Mesenchymal stem cell (in vitro differentiated cells and primary cell): ENCODE results near the gene AMACR.

ENCODE experiments used
- DNase-seq: peaks from one replicate; pipeline ENCODE4 v3.0.0-alpha.2; 2013
- H2AFZ ChIP-seq: one replicate; pipeline ENCODE4 v1.6.1; 2013; ENCODE audit warnings: low read depth, mild to moderate bottlenecking, control low read depth, inconsistent platforms, low read length, moderate library complexity
- H2AK5ac ChIP-seq: 2 replicates; pipeline ENCODE4 v1.6.1; 2013; ENCODE audit warnings: low read length, moderate library complexity, mild to moderate bottlenecking, inconsistent platforms; ENCODE audit not compliant: severe bottlenecking
- H2BK120ac ChIP-seq: one replicate; pipeline ENCODE4 v1.6.1; 2013; ENCODE audit warnings: low read depth, mild to moderate bottlenecking, inconsistent platforms, low read length, moderate library complexity
- H2BK12ac ChIP-seq, 2 experiments: one replicate each; pipeline ENCODE4 v1.6.1; 2013; ENCODE audit warnings: inconsistent platforms in 2 of 2, low read length in 2 of 2, mild to moderate bottlenecking in 2 of 2, moderate library complexity in 2 of 2, control low read depth in 1 of 2
- H2BK15ac ChIP-seq: one replicate; pipeline ENCODE4 v1.6.1; 2013; ENCODE audit warnings: mild to moderate bottlenecking, low read depth, inconsistent platforms; ENCODE audit not compliant: poor library complexity, severe bottlenecking
- H2BK5ac ChIP-seq: 2 replicates; pipeline ENCODE4 v1.6.1; 2013; ENCODE audit warnings: low read depth, mild to moderate bottlenecking, low read length, control low read depth, inconsistent platforms; ENCODE audit not compliant: poor library complexity, severe bottlenecking
- H3K14ac ChIP-seq, 2 experiments: one replicate each; pipeline ENCODE4 v1.6.1; 2013; ENCODE audit warnings: inconsistent platforms in 2 of 2, low read length in 2 of 2, control low read depth in 1 of 2, mild to moderate bottlenecking in 1 of 2, moderate library complexity in 1 of 2
- H3K18ac ChIP-seq, 2 experiments: one replicate each; pipeline ENCODE4 v1.6.1; 2013; ENCODE audit warnings: inconsistent platforms in 2 of 2, low read length in 2 of 2, control low read depth in 1 of 2, low read depth in 1 of 2, mild to moderate bottlenecking in 1 of 2
- H3K23ac ChIP-seq, 2 experiments: one replicate each; pipeline ENCODE4 v1.6.1; 2013; ENCODE audit warnings: inconsistent platforms in 2 of 2, low read length in 2 of 2, mild to moderate bottlenecking in 2 of 2, moderate library complexity in 2 of 2, control low read depth in 1 of 2
- H3K27ac ChIP-seq: 2 replicates; pipeline ENCODE4 v1.5.1; 2013; ENCODE audit warnings: mild to moderate bottlenecking, moderate library complexity, low read length, control low read depth, inconsistent platforms; ENCODE audit not compliant: poor library complexity, severe bottlenecking
- H3K27me3 ChIP-seq, 2 experiments: 2 replicates each; pipeline versions ENCODE4 v1.6.1 to v1.7.0; 2013; ENCODE audit warnings: low read length in 2 of 2, mild to moderate bottlenecking in 2 of 2, moderate library complexity in 2 of 2, control low read depth in 1 of 2, inconsistent platforms in 1 of 2; ENCODE audit not compliant: control insufficient read depth in 1 of 2, insufficient read depth in 1 of 2
- H3K36me3 ChIP-seq, 2 experiments: 2 replicates each; pipeline versions ENCODE4 v1.6.1 to v1.7.0; 2013; ENCODE audit warnings: low read length in 2 of 2, control low read depth in 1 of 2, inconsistent platforms in 1 of 2, low read depth in 1 of 2, mild to moderate bottlenecking in 1 of 2; ENCODE audit not compliant: insufficient read depth in 2 of 2, control insufficient read depth in 1 of 2
- H3K4ac ChIP-seq, 2 experiments: one replicate each; pipeline ENCODE4 v1.6.1; 2013; ENCODE audit warnings: inconsistent platforms in 2 of 2, low read length in 2 of 2, mild to moderate bottlenecking in 2 of 2, moderate library complexity in 2 of 2, control low read depth in 1 of 2, low read depth in 1 of 2
- H3K4me1 ChIP-seq: 2 replicates; pipeline ENCODE4 v1.6.1; 2013; ENCODE audit warnings: low read depth, low read length, control low read depth; ENCODE audit not compliant: control insufficient read depth, insufficient read depth
- H3K4me2 ChIP-seq: 2 replicates; pipeline ENCODE4 v1.6.1; 2013; ENCODE audit warnings: low read length, mild to moderate bottlenecking, inconsistent platforms; ENCODE audit not compliant: poor library complexity, severe bottlenecking
- H3K4me3 ChIP-seq, 2 experiments: 2 replicates each; pipeline versions ENCODE4 v1.5.1 to v1.7.0; 2013; ENCODE audit warnings: low read length in 2 of 2, mild to moderate bottlenecking in 2 of 2, control low read depth in 1 of 2, low read depth in 1 of 2; ENCODE audit not compliant: insufficient read depth in 1 of 2
- H3K79me1 ChIP-seq: replicated peaks from 2 replicates; pipeline ENCODE4 v1.6.1; 2013; ENCODE audit warnings: mild to moderate bottlenecking, control low read depth, low read length, inconsistent platforms; ENCODE audit not compliant: poor library complexity, severe bottlenecking
- H3K9ac ChIP-seq: 2 replicates; pipeline ENCODE4 v1.7.0; 2013; ENCODE audit warnings: mild to moderate bottlenecking, low read length, moderate library complexity
- H3K9me3 ChIP-seq: 2 replicates; pipeline ENCODE4 v1.7.0; 2013; ENCODE audit warnings: mild to moderate bottlenecking, low read length; ENCODE audit not compliant: control insufficient read depth
- H4K8ac ChIP-seq: one replicate; pipeline ENCODE4 v1.6.1; 2013; ENCODE audit warnings: inconsistent platforms, mild to moderate bottlenecking, low read length, moderate library complexity
- H4K91ac ChIP-seq: one replicate; pipeline ENCODE4 v1.6.1; 2013; ENCODE audit warnings: mild to moderate bottlenecking, low read length, inconsistent platforms
- WGBS: methylation state at CpG from one replicate; pipeline ENCODE4 v1.1.7; 2013; ENCODE audit warnings: mixed read lengths; 5-methylcytosine and 5-hydroxymethylcytosine counted together

The AMACR gene

GRCh38 chr5:33938881-33939280 is 69.0 kb downstream of the AMACR start:
- Histone ChIP-seq H3K27me3 (peaks cover 41 to 60% of the 10 kb centered on the region in 2 experiments), H2BK120ac (no peak overlapping the region), H3K4me3 (no peak overlapping the region), H3K9me3 (no peaks in the 10 kb centered on the region), H3K23ac (no peak overlapping the region), H4K91ac (no peak overlapping the region), H3K14ac (no peak overlapping the region), H3K4ac (no peak overlapping the region), H3K27ac (no peak overlapping the region), H3K36me3 (no peaks in the 10 kb centered on the region), H3K4me2 (no peak overlapping the region), H3K18ac (no peak overlapping the region), H2BK15ac (no peak overlapping the region), H2BK12ac (no peak overlapping the region), H3K4me1 (peaks cover 8% of the 10 kb centered on the region), H2AK5ac (no peak overlapping the region), H2BK5ac (no peak overlapping the region), H3K79me1 (no peaks in the 10 kb centered on the region), H2AFZ (no peak overlapping the region), H4K8ac (no peak overlapping the region), H3K9ac (no peak overlapping the region)
- 92% methylated on average over 15 of the region's 15 CpGs for WGBS
- no peak for DNase-seq

DNA sequence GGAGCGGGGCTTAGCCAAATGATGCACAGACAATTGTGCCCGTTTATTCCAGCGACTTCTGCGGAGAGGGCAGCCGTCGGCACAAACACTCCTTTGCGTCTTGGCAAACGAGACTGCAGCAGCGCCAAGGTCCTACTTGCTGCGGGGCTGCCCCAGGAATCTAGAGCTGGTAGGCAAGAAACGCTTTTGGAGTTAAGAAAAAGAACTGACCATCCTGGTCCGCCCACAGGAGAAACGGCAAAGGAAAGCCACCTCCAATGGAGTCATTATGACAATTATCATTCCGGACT is 69.4 kb downstream of the AMACR start:
- Histone ChIP-seq H3K4me3 (no peak overlapping the region), H3K18ac (no peak overlapping the region), H3K27me3 (peaks cover 40 to 60% of the 10 kb centered on the region in 2 experiments), H2BK12ac (no peak overlapping the region), H3K27ac (no peak overlapping the region), H3K4ac (no peak overlapping the region), H2BK15ac (no peak overlapping the region), H3K23ac (no peak overlapping the region), H4K91ac (no peak overlapping the region), H2BK5ac (no peak overlapping the region), H4K8ac (no peak overlapping the region), H3K9ac (no peak overlapping the region), H2BK120ac (no peak overlapping the region), H3K79me1 (no peaks in the 10 kb centered on the region), H3K9me3 (no peaks in the 10 kb centered on the region), H2AFZ (no peak overlapping the region), H3K14ac (no peak overlapping the region), H2AK5ac (no peak overlapping the region), H3K4me1 (peaks cover 8% of the 10 kb centered on the region), H3K4me2 (no peak overlapping the region), H3K36me3 (no peaks in the 10 kb centered on the region)
- 92% methylated on average over 14 of the region's 14 CpGs for WGBS
- no peak for DNase-seq

- Histone ChIP-seq H3K4me3 (no peak overlapping the region), H4K8ac (no peak overlapping the region), H2BK15ac (no peak overlapping the region), H3K27ac (no peak overlapping the region), H3K36me3 (no peaks in the 10 kb centered on the region), H3K18ac (no peak overlapping the region), H3K4me2 (no peak overlapping the region), H3K4ac (no peak overlapping the region), H3K9me3 (no peaks in the 10 kb centered on the region), H2BK12ac (no peak overlapping the region), H2AK5ac (no peak overlapping the region), H4K91ac (no peak overlapping the region), H2BK5ac (no peak overlapping the region), H2BK120ac (no peak overlapping the region), H3K14ac (peak overlapping the region in 1 of 2 experiments; percentile 6), H3K23ac (no peak overlapping the region), H3K27me3 (peaks cover 35 to 60% of the 10 kb centered on the region in 2 experiments), H2AFZ (no peak overlapping the region), H3K9ac (no peak overlapping the region), H3K79me1 (no peaks in the 10 kb centered on the region), H3K4me1 (peaks cover 8% of the 10 kb centered on the region)
- no peak for DNase-seq
- WGBS = 93% methylated on average over 54 of the region's 54 CpGs
Observed at GRCh38 chr5:33937707-33938506, 69.9 kb downstream of the AMACR start.

GRCh38 chr5:33937017-33937706 is 70.7 kb downstream of the AMACR start:
- no peaks in the 10 kb centered on the region for H3K79me1 ChIP-seq
- peaks cover 27 to 53% of the 10 kb centered on the region in 2 experiments for H3K27me3 ChIP-seq
- H3K4me3 ChIP-seq = peak overlapping the region in 1 of 2 experiments; percentile 85
- H3K4me1 ChIP-seq = peaks cover 8% of the 10 kb centered on the region
- no peak for DNase-seq
- no peaks in the 10 kb centered on the region for H3K9me3 ChIP-seq
- H4K8ac ChIP-seq = no peak overlapping the region
- H3K4ac ChIP-seq = no peak overlapping the region
- H3K14ac ChIP-seq = no peak overlapping the region
- no peak overlapping the region for H2BK15ac ChIP-seq
- no peak overlapping the region for H4K91ac ChIP-seq
- H2AFZ ChIP-seq = no peak overlapping the region
- no peak overlapping the region for H3K23ac ChIP-seq
- H3K36me3 ChIP-seq = no peaks in the 10 kb centered on the region
- no peak overlapping the region for H2AK5ac ChIP-seq
- H2BK5ac ChIP-seq = no peak overlapping the region
- no peak overlapping the region for H2BK120ac ChIP-seq
- H2BK12ac ChIP-seq = no peak overlapping the region
- no peak overlapping the region for H3K4me2 ChIP-seq
- H3K18ac ChIP-seq = no peak overlapping the region
- 98% methylated on average over 54 of the region's 54 CpGs for WGBS
- no peak overlapping the region for H3K9ac ChIP-seq
- H3K27ac ChIP-seq = no peak overlapping the region
